Measurements from ENCODE around the gene CDT1.

GRCh38 chr16:88806491-88807111 is 3.0 kb downstream of the CDT1 start:
- no peak for TF ChIP-seq CTCF (IDR thresholded peaks at IDR 0.05; ENCODE audit: insufficient read depth, low read length, poor library complexity, severe bottlenecking)
- no peak for TF ChIP-seq EZH2phosphoT487 (conservative IDR thresholded peaks at IDR 0.05; ENCODE audit: low read length)
